Endothelial cell of hepatic sinusoid (primary cell): ENCODE data around the gene ZFAND2B.
"Not testable (repeated sequence)": the region's sequence is repeated elsewhere in the genome, so short reads cannot be mapped to it uniquely, and the experiment has no call there.

Experiments
- in situ Hi-C: cut with HindIII; loops from 2 replicates; pipeline ENCODE4 v1.10.0; 2017; ENCODE audit warnings: low sequenced_read_pairs

ZFAND2B gene

GRCh38 chr2:219175928-219176817 lies 30.4 kb upstream of the ZFAND2B start:
- in situ Hi-C loops = no loop called here

DNA sequence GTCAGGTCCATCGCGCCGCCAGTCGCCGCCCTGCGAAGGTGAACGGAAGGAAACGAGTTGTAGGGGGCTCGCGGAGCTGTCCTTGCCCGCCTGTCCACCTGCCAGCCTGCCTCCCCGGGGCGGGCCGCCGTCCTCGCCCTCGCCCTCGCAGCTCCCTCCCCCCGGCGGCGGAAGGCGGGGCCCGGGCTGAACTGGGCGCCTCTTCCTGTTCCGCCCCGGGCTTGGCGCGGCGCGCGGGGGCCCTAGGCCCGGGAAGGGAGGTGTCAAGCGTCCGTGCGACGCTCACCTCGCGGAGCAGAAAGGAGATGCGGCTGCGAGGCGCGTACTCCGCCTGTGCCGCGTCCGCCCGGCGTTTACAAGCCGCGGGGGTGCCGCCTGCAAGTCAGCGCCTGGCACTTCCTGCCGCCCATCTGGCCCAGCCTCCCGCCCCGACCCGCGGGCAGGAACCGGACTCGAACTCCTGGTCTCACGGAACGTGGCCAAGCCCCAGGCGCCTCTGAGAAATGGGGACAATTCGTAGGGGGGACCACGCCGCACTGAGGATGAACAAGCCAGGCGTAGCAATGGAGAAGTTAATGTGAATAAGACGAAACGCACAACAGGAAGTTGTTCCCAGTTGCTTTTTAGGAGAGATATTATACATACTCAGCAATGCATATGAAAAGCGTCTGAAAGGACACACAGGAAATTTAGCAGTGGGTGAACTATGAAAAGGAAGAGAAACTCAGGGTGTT lies 29.6 kb upstream of the ZFAND2B start, which contains the start of gene CNPPD1:
Gene CNPPD1 (minus strand): TSS at position 108 of the 734 bp plus-strand sequence. CDS start 97 bp downstream, at position 11.
- in situ Hi-C loops = no loop called here

DNA sequence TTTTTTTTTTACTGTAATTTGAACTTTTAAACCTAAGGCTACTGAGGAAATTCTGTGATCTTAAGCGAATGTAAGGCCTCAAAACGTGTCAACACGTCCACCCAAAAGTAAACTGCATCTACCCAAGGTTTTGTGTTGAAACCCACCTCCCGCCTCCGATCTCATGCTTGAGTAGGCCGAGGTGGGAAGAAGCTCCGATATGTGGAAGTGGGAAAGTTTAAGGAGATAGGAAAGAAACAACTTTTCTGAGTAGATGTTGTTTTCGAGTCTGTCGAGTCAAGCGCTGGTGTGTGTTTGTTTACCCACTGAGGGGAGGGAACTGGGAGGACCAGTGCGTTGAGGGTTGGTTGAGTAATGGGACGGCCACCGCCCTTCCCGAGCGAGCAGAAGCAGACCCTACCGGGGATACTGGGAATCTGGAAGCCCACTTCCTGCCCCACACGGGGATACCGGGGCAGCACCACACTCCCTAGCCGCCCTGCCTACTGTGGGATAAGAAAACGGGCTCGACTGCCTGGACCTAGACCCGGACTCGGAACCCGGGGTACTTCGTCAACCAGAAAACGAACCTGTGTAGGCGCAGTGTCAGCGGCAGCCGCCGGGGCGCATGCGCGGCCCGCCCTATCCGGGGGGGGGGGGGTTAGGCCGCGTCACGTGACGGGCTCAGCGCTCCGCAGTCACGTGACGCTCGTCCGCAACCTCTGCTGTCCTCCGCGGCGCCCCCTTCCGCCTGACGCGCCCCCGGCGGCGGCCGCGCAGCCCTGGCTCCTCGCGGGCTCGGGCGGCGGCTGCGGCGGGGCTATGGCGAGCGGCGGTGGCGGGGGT lies 28.8 kb upstream of the ZFAND2B start, which contains the start of gene RETREG2:
Gene RETREG2 (plus strand): TSS at position 724 of the 825 bp plus-strand sequence. CDS start 78 bp downstream, at position 802.
- in situ Hi-C loops = no loop called here

GRCh38 chr2:219178377-219179175 lies 28.0 kb upstream of the ZFAND2B start:
- in situ Hi-C loops = no loop called here

GRCh38 chr2:219179601-219180465 lies 26.7 kb upstream of the ZFAND2B start:
- in situ Hi-C loops = loop anchor here (5.0 kb wide), 2 partner anchors 43 to 62 kb away; no protein-coding TSS in a partner anchor

DNA sequence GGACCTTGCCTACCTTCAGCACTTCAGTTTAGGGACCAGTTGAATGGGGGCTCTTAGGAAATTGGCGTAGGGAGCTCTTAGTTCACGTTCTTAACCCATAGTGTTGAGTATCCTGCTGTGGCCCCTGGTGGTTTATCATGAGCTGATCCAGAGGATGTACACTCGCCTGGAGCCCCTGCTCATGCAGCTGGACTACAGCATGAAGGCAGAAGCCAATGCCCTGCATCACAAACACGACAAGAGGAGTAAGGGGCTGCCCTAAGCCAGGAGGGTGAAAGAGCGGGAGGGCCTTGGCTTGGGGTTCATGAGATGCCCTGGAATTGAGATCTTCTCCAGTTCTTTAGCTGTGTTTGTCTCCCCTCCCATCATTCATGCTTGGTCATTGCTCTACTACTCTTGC lies 25.6 kb upstream of the ZFAND2B start:
- in situ Hi-C loops = loop anchor here (5.0 kb wide), 2 partner anchors 44 to 61 kb away; no protein-coding TSS in a partner anchor

- in situ Hi-C loops = loop anchor here (5.0 kb wide), 2 partner anchors 44 to 61 kb away; no protein-coding TSS in a partner anchor
Measured at GRCh38 chr2:219181531-219181930, 25.1 kb upstream of the ZFAND2B start.

DNA sequence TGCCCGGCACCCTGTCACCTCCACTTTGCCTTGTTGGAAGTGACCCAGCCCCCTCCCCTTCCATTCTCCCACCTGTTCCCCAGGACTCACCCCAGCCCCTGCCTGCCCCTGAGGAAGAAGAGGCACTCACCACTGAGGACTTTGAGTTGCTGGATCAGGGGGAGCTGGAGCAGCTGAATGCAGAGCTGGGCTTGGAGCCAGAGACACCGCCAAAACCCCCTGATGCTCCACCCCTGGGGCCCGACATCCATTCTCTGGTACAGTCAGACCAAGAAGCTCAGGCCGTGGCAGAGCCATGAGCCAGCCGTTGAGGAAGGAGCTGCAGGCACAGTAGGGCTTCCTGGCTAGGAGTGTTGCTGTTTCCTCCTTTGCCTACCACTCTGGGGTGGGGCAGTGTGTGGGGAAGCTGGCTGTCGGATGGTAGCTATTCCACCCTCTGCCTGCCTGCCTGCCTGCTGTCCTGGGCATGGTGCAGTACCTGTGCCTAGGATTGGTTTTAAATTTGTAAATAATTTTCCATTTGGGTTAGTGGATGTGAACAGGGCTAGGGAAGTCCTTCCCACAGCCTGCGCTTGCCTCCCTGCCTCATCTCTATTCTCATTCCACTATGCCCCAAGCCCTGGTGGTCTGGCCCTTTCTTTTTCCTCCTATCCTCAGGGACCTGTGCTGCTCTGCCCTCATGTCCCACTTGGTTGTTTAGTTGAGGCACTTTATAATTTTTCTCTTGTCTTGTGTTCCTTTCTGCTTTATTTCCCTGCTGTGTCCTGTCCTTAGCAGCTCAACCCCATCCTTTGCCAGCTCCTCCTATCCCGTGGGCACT lies 24.0 kb upstream of the ZFAND2B start:
- in situ Hi-C loops = loop anchor here (5.0 kb wide), 2 partner anchors 45 to 60 kb away; no protein-coding TSS in a partner anchor

DNA sequence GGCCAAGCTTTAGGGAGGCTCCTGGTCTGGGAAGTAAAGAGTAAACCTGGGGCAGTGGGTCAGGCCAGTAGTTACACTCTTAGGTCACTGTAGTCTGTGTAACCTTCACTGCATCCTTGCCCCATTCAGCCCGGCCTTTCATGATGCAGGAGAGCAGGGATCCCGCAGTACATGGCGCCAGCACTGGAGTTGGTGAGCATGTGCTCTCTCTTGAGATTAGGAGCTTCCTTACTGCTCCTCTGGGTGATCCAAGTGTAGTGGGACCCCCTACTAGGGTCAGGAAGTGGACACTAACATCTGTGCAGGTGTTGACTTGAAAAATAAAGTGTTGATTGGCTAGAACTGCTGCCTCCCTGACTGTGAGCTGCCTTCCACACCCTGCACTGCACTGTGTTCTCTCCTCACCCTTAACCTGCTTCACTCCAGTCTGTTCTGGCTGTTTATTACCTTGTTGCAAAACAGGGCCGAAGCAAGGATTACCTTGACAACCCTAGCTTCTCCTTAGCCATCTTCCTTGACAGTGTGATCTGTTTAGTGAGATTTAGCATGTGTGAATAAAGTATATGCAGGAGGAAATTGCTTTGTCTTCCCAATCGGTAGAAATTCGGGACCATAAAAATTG lies 23.3 kb upstream of the ZFAND2B start:
- in situ Hi-C loops = loop anchor here (5.0 kb wide), 2 partner anchors 46 to 59 kb away; no protein-coding TSS in a partner anchor

DNA sequence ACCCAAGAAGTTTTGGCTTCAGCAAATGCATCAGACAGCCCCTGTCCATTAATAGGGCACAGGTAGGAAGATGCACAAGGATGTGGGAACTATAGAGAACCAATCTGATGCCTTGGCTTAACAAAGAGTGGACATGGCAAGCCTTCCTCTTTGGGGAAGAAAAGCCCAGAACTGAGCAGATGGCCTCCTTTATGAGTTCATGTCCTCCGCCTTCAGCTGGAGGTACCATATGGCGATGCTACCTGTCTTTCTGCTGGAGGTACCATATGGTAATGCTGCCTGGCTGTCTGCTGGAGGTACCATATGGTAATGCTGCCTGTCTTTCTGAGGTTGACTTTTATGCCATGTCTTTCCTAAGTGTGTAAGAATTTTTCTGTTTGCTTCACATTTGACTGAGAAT lies 22.5 kb upstream of the ZFAND2B start:
- in situ Hi-C loops = loop anchor here (5.0 kb wide), 2 partner anchors 47 to 58 kb away; no protein-coding TSS in a partner anchor

DNA sequence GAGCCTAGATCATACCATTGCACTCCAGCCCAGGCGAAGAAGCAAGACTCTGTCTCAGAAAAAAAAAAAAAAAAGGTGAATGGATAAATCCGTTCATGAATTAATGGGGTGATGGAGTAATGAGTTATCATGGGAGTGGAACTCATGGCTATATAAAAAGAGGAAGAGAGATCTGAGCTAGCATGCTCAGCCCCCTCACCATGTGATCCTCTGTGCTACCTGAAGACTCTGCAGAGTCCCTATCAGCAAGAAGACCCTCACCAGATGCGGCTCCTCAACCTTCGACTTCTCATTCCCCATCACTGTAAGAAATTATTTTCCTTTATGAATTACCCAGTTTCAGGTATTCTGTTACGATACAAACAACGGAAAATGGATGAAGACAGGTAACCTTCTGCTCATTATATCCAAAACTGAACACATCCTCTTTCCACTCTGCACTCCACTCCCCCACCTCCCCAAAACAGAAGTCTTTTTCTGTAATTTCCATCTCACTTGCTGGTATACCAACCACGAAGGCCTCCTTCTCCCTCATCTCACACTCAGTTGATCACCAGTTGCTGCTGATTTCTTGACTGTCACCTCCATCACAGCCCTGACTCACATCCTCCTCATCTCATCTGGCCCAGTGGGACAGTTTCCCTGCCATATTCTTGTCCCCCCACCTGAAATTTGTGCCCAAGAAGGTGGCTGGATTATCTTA lies 19.7 kb upstream of the ZFAND2B start:
- in situ Hi-C loops = no loop called here

- in situ Hi-C loops = no loop called here
Measured at GRCh38 chr2:219197388-219197787, 9.2 kb upstream of the ZFAND2B start.

DNA sequence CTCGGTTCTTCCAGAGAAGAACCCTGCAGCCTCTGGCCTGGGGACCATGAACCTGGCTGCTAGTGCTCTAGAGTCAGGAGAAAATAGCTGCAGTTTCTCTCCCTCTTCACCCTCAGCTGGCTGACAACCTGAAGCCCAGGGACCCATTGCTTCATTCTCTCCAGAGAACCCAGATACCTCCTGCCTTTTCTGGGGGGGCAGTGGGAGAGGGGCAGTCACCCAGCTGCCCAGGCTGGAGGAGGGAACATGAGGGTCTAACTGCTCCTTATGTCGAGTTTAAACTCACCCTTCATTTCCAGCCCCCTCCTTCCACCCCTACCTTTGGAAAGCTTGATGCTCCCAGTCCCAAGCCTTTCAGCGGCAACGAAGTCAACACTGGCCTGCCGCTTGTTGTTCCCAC lies 7.6 kb upstream of the ZFAND2B start:
- in situ Hi-C loops = no loop called here

- in situ Hi-C loops = no loop called here
Measured at GRCh38 chr2:219199470-219200211, 6.9 kb upstream of the ZFAND2B start.

DNA sequence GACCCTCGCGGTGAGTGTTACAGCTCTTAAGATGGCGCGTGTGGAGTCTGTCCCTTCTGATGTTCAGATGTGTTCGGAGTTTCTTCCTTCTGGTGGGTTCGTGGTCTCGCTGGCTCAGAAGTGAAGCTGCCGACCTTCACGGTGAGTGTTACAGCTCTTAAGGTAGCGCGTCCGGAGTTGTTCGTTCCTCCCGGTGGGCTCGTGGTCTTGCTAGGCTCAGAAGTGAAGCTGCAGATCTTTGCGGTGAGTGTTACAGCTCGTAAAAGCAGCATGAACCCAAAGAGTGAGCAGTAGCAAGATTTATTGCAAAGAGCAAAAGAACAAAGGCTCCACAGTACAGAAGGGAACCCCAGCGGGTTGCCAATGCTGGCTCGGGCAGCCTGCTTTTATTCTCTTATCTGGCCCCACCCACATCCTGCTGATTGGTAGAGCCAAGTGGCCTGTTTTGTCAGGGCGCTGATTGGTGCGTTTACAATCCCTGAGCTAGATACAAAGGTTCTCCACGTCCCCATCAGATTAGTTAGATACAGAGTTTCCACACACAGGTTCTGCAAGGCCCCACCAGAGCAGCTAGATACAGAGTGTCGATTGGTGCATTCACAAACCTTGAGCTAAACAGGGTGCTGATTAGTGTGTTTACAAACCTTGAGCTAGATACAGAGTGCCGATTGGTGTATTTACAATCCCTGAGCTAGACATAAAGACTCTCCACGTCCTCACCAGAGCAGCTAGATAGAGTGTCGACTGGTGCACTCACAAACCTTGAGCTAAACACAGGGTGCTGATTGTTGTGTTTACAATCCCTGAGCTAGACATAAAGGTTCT lies 5.9 kb upstream of the ZFAND2B start:
- in situ Hi-C loops = not testable (repeated sequence)
